KMS-11 (cell line): ENCODE measurements around the gene NOL4L.

Source experiments
- H2AFZ ChIP-seq: fragments of 200-600 bp; sonication (generic); 2 replicates; pipeline ENCODE4 v1.6.1; 2016; ENCODE audit warnings: antibody characterized with exemption, mixed run types, low read depth
- H3K27ac ChIP-seq: fragments of 200-600 bp; sonication (generic); 2 replicates; pipeline ENCODE4 v1.6.1; 2016; ENCODE audit warnings: mild to moderate bottlenecking, mixed run types
- H3K27me3 ChIP-seq: fragments of 200-600 bp; sonication (generic); 2 replicates; pipeline ENCODE4 v1.6.1; 2017; ENCODE audit warnings: mild to moderate bottlenecking, low read depth, mixed run types, moderate library complexity; ENCODE audit not compliant: insufficient read depth
- H3K36me3 ChIP-seq: fragments of 200-600 bp; sonication (generic); 2 replicates; pipeline ENCODE4 v1.6.1; 2017; ENCODE audit warnings: mild to moderate bottlenecking, mixed run types; ENCODE audit not compliant: insufficient read depth
- H3K4me1 ChIP-seq: fragments of 200-600 bp; sonication (generic); 2 replicates; pipeline ENCODE4 v1.6.1; 2016; ENCODE audit warnings: mild to moderate bottlenecking, low read depth, mixed run types; ENCODE audit not compliant: poor library complexity, severe bottlenecking
- H3K4me2 ChIP-seq: fragments of 200-600 bp; sonication (generic); 2 replicates; pipeline ENCODE4 v1.7.0; 2016; ENCODE audit warnings: mild to moderate bottlenecking, mixed run types
- H3K4me3 ChIP-seq: fragments of 200-600 bp; sonication (generic); IDR thresholded peaks from 2 replicates; pipeline ENCODE4 v1.6.1; 2017; ENCODE audit warnings: low read depth, low read length, mixed read lengths; ENCODE audit not compliant: insufficient read depth
- H3K79me2 ChIP-seq: fragments of 200-600 bp; sonication (generic); 2 replicates; pipeline ENCODE4 v1.6.1; 2016; ENCODE audit warnings: low read depth, mixed run types; ENCODE audit not compliant: insufficient read depth
- H3K9ac ChIP-seq: fragments of 200-600 bp; sonication (generic); 2 replicates; pipeline ENCODE4 v1.6.1; 2016; ENCODE audit warnings: mild to moderate bottlenecking, mixed run types
- H4K20me1 ChIP-seq: fragments of 200-600 bp; sonication (generic); 2 replicates; pipeline ENCODE4 v1.6.1; 2016; ENCODE audit warnings: mild to moderate bottlenecking, mixed run types; ENCODE audit not compliant: insufficient read depth
- TF ChIP-seq, protein P1 (sequence below): fragments of 200-600 bp; sonication (generic); conservative IDR thresholded peaks from 2 replicates; pipeline ENCODE4 v1.6.1; 2017; ENCODE audit warnings: low read depth, mild to moderate bottlenecking, antibody characterized with exemption, low read length, moderate library complexity, mixed read lengths

Gene NOL4L

DNA sequence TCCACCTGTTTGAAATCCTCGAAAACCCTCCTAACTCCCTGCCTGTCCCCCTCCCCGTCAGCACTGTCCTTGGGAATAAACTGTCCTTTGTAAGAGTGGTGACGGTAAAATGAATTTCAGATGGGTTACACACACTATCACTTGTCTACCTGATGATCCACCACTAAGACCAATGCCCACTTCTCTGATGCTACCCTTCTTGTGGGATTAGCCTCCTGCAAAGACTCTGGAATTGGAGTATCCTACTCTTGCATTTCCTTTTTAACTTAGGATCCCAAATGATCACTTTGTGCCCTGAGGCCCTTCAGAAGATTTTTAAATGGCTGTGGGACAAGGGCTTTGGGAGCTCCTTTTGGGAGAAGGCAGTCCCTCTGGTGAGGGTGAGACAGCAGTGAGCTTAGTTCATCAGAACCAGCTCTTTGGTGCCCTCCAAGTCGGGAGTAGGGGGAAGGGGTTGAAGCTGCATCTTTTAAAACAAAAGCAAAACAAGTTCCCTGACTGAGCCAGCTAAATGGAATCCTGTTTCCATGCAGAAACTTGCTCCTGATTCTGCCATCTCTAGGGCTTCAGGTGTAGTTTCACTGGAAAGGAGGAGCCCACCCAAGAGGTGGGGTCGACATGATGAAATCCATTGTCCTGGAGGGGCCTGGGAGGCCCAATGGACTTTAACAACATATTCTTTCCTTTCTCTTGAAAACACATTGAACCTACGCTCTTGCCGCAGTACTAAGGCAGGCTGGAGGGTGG lies 140.5 kb downstream of the NOL4L start:
- no peaks in the 10 kb centered on the region for H3K36me3 ChIP-seq
- H3K9ac ChIP-seq: no peak overlapping the region
- H4K20me1 ChIP-seq: no peaks in the 10 kb centered on the region
- H3K4me2 ChIP-seq: no peak overlapping the region
- H3K4me3 ChIP-seq: no peak overlapping the region
- no peaks in the 10 kb centered on the region for H3K4me1 ChIP-seq
- TF ChIP-seq, protein P1, sequence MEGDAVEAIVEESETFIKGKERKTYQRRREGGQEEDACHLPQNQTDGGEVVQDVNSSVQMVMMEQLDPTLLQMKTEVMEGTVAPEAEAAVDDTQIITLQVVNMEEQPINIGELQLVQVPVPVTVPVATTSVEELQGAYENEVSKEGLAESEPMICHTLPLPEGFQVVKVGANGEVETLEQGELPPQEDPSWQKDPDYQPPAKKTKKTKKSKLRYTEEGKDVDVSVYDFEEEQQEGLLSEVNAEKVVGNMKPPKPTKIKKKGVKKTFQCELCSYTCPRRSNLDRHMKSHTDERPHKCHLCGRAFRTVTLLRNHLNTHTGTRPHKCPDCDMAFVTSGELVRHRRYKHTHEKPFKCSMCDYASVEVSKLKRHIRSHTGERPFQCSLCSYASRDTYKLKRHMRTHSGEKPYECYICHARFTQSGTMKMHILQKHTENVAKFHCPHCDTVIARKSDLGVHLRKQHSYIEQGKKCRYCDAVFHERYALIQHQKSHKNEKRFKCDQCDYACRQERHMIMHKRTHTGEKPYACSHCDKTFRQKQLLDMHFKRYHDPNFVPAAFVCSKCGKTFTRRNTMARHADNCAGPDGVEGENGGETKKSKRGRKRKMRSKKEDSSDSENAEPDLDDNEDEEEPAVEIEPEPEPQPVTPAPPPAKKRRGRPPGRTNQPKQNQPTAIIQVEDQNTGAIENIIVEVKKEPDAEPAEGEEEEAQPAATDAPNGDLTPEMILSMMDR: no peak
- H3K79me2 ChIP-seq: no peaks in the 10 kb centered on the region
- H3K27me3 ChIP-seq: no peaks in the 10 kb centered on the region
- H3K27ac ChIP-seq: no peak overlapping the region
- H2AFZ ChIP-seq: no peak overlapping the region

DNA sequence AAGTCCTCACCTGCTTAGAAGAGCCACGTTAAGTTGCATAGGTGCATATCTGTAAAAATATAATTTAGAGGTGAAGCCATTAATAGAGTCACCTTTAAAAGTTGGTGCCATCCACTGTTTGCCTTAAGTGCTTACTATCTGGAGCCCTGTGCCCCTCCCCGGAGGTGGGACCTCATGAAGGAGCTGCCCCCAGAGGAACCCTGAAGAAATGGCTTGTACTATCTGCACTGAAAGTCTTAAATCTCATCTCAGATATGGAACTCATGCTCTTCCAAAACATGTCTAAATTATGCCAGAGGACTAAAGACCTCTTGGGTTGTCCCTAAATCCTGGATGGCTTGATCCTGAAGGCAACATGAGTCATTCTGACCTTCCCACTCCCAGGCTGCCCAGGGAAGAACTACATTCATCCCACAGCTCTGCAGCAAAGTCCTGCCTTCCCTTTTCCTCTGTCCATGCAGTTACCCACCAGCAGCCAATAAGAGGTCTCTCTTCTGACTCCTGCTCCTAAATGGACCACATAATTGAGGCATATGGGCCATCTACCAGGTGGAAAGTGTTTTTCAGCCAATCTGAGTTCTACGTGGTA lies 141.7 kb downstream of the NOL4L start:
- no peaks in the 10 kb centered on the region for H3K36me3 ChIP-seq
- H4K20me1 ChIP-seq: no peaks in the 10 kb centered on the region
- no peaks in the 10 kb centered on the region for H3K79me2 ChIP-seq
- H3K4me3 ChIP-seq: no peak overlapping the region
- no peak overlapping the region for H3K9ac ChIP-seq
- TF ChIP-seq, protein P1: no peak
- H3K27ac ChIP-seq: no peak overlapping the region
- no peak overlapping the region for H3K4me2 ChIP-seq
- H3K4me1 ChIP-seq: no peaks in the 10 kb centered on the region
- no peak overlapping the region for H2AFZ ChIP-seq
- H3K27me3 ChIP-seq: no peaks in the 10 kb centered on the region

DNA sequence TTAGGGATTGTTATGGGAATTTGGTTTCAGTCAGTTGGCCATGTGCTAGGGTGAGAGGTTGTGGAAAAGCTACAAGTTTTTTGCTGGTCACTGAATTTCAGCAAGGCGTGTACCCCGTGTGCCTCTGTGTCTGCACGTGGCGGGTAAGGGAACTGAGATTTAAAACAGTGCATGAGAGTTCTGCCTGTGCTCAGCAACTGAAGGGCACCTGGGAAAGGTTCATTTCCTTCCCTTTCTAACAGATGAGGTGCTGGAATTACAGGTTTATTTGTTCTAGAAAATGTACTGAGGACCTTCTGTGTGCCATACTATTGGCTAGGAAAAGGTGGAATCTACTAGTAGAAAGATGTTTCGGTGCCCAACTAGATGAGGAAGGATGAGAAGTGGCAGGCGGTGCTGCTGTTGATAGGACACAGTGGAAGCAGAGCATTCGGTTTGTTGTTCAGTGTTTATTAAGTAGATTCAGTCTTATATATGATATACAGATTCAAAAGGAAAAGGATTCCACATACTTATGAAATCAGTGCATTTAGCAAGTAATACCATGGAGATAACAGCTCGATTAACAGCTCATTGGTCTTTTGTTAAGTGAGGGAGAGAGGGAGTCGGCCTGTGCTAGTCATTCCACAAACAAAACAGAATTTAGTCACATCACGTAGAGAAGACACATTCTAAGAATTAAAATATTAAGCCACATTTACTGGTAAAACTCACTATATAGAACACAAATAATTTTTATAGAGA lies 142.3 kb downstream of the NOL4L start:
- H4K20me1 ChIP-seq: no peaks in the 10 kb centered on the region
- no peak overlapping the region for H2AFZ ChIP-seq
- no peaks in the 10 kb centered on the region for H3K27me3 ChIP-seq
- TF ChIP-seq, protein P1: no peak
- H3K36me3 ChIP-seq: no peaks in the 10 kb centered on the region
- no peaks in the 10 kb centered on the region for H3K4me1 ChIP-seq
- no peak overlapping the region for H3K4me2 ChIP-seq
- H3K27ac ChIP-seq: no peak overlapping the region
- H3K4me3 ChIP-seq: no peak overlapping the region
- H3K9ac ChIP-seq: no peak overlapping the region
- no peaks in the 10 kb centered on the region for H3K79me2 ChIP-seq

DNA sequence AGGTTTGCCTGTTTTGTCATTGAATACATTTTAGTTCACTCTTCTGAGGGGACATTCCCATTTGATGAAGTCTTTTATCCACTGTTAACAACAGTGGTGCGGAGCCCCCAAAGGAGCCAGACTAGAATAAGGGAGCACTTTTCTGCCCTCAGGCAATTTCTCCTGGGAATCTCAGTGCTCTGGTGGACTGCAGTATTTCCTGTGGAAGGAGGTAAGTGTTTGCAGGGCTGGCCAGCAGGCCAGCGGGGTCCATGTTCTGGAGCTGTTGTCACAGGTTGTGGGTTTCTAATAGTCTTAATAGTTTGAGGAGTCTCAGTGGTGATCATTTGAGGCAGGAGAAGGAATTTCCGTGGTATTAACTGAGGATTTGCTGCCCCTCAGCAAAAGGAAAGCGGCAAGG lies 143.5 kb downstream of the NOL4L start:
- Histone ChIP-seq H3K4me3 (no peak overlapping the region), H3K79me2 (no peaks in the 10 kb centered on the region), H3K36me3 (no peaks in the 10 kb centered on the region), H3K27ac (no peak overlapping the region), H3K27me3 (no peaks in the 10 kb centered on the region), H2AFZ (no peak overlapping the region), H3K9ac (no peak overlapping the region), H4K20me1 (no peaks in the 10 kb centered on the region), H3K4me1 (no peaks in the 10 kb centered on the region), H3K4me2 (no peak overlapping the region)
- TF ChIP-seq, protein P1: no peak
